H9 (cell line): ENCODE measurements around the gene TMEM125. TPM values are rescaled to one million over a fixed set of nuclear protein-coding genes. Genes with fewer than 3 reads are reported as not detected.

Experiments
- DNase-seq: peaks from one replicate; pipeline ENCODE4 v3.0.0-alpha.2; 2017
- H2AFZ ChIP-seq: one replicate; pipeline ENCODE4 v1.6.1; 2013; ENCODE audit warnings: mild to moderate bottlenecking, low read length, control low read depth, moderate library complexity
- H2AK5ac ChIP-seq: 2 replicates; pipeline ENCODE4 v1.6.1; 2013; ENCODE audit warnings: low read length, control low read depth, mixed read lengths; ENCODE audit not compliant: insufficient read length
- H2BK120ac ChIP-seq: one replicate; pipeline ENCODE4 v1.6.1; 2013; ENCODE audit warnings: low read depth, mild to moderate bottlenecking, low read length, control low read depth, inconsistent platforms; ENCODE audit not compliant: poor library complexity, severe bottlenecking
- H2BK12ac ChIP-seq: 2 replicates; pipeline ENCODE4 v1.6.1; 2013; ENCODE audit warnings: low read length, control low read depth, mixed read lengths, low read depth; ENCODE audit not compliant: insufficient read length
- H2BK15ac ChIP-seq: 2 replicates; pipeline ENCODE4 v1.6.1; 2013; ENCODE audit warnings: low read depth, low read length, control low read depth
- H2BK20ac ChIP-seq: one replicate; pipeline ENCODE4 v1.6.1; 2013; ENCODE audit warnings: low read depth, mild to moderate bottlenecking, low read length, control low read depth, inconsistent platforms; ENCODE audit not compliant: poor library complexity, severe bottlenecking
- H2BK5ac ChIP-seq: 2 replicates; pipeline ENCODE4 v1.6.1; 2013; ENCODE audit warnings: low read length, control low read depth, mixed read lengths; ENCODE audit not compliant: insufficient read length
- H3K14ac ChIP-seq: 2 replicates; pipeline ENCODE4 v1.6.1; 2013; ENCODE audit warnings: low read length, control low read depth; ENCODE audit not compliant: insufficient read depth
- H3K18ac ChIP-seq: 2 replicates; pipeline ENCODE4 v1.6.1; 2013; ENCODE audit warnings: low read depth, mild to moderate bottlenecking, mixed read lengths, low read length, control low read depth; ENCODE audit not compliant: insufficient read length
- H3K23ac ChIP-seq: 2 replicates; pipeline ENCODE4 v1.6.1; 2013; ENCODE audit warnings: low read length, control low read depth, mixed read lengths, low read depth; ENCODE audit not compliant: insufficient read length
- H3K23me2 ChIP-seq: 2 replicates; pipeline ENCODE4 v1.6.1; 2013; ENCODE audit warnings: low read depth, mild to moderate bottlenecking, mixed read lengths, low read length, control low read depth; ENCODE audit not compliant: insufficient read length, poor library complexity, severe bottlenecking
- H3K27ac ChIP-seq: 2 replicates; pipeline ENCODE4 v1.5.1; 2013; ENCODE audit warnings: low read length, control low read depth, mixed read lengths, low read depth; ENCODE audit not compliant: insufficient read length
- H3K27me3 ChIP-seq: 2 replicates; pipeline ENCODE4 v1.6.1; 2013; ENCODE audit warnings: low read length, control low read depth, inconsistent platforms; ENCODE audit not compliant: insufficient read depth
- H3K4ac ChIP-seq: 2 replicates; pipeline ENCODE4 v1.6.1; 2013; ENCODE audit warnings: low read depth, mild to moderate bottlenecking, control low read depth, inconsistent platforms, low read length, moderate library complexity
- H3K4me1 ChIP-seq: 2 replicates; pipeline ENCODE4 v1.6.1; 2013; ENCODE audit warnings: low read length, control low read depth, inconsistent platforms; ENCODE audit not compliant: insufficient read depth
- H3K4me2 ChIP-seq: 2 replicates; pipeline ENCODE4 v1.6.1; 2013; ENCODE audit warnings: low read length, control low read depth, mixed read lengths; ENCODE audit not compliant: insufficient read length, insufficient read depth
- H3K56ac ChIP-seq: 2 replicates; pipeline ENCODE4 v1.6.1; 2013; ENCODE audit warnings: low read depth, mild to moderate bottlenecking, mixed read lengths, low read length, control low read depth; ENCODE audit not compliant: insufficient read length
- H3K79me1 ChIP-seq: 2 replicates; pipeline ENCODE4 v1.6.1; 2013; ENCODE audit warnings: low read depth, mild to moderate bottlenecking, moderate library complexity, low read length, control low read depth, inconsistent platforms; ENCODE audit not compliant: insufficient read depth, poor library complexity, severe bottlenecking
- H3K79me2 ChIP-seq: 2 replicates; pipeline ENCODE4 v1.6.1; 2013; ENCODE audit warnings: low read length, control low read depth, inconsistent platforms; ENCODE audit not compliant: insufficient read depth
- H3K9ac ChIP-seq: 2 replicates; pipeline ENCODE4 v1.6.1; 2013; ENCODE audit warnings: low read length, control low read depth, mixed read lengths; ENCODE audit not compliant: insufficient read length; ENCODE audit errors: extremely low read depth
- H3K9me3 ChIP-seq: one replicate; pipeline ENCODE4 v1.6.1; 2013; ENCODE audit warnings: low read depth, low read length, inconsistent platforms; ENCODE audit not compliant: control insufficient read depth
- H3T11ph ChIP-seq: one replicate; pipeline ENCODE4 v1.6.1; 2013; ENCODE audit warnings: mild to moderate bottlenecking, low read length, control low read depth, inconsistent platforms
- H4K20me1 ChIP-seq: one replicate; pipeline ENCODE4 v1.6.1; 2013; ENCODE audit not compliant: control insufficient read depth, insufficient read length, insufficient read depth
- H4K5ac ChIP-seq: 2 replicates; pipeline ENCODE4 v1.6.1; 2013; ENCODE audit warnings: low read depth, mild to moderate bottlenecking, mixed read lengths, low read length, control low read depth; ENCODE audit not compliant: insufficient read length
- H4K8ac ChIP-seq: replicated peaks from 2 replicates; pipeline ENCODE4 v1.6.1; 2013; ENCODE audit warnings: low read length, control low read depth, mixed read lengths, low read depth; ENCODE audit not compliant: insufficient read length
- H4K91ac ChIP-seq: 2 replicates; pipeline ENCODE4 v1.6.1; 2013; ENCODE audit warnings: low read depth, mild to moderate bottlenecking, moderate library complexity, mixed read lengths, low read length, control low read depth; ENCODE audit not compliant: insufficient read length
- H3K27ac Mint-ChIP-seq, 3 experiments: 2 replicates in 2 of 3; 3 replicates in 1 of 3; pipeline ENCODE4 v1.8.0; 2020 to 2021; ENCODE audit warnings: mixed read lengths in 3 of 3, mild to moderate bottlenecking in 1 of 3, moderate library complexity in 1 of 3
- H3K27me3 Mint-ChIP-seq: 2 replicates; pipeline ENCODE4 v1.8.0; 2021; ENCODE audit warnings: low read depth, mild to moderate bottlenecking, moderate library complexity, mixed read lengths
- H3K36me3 Mint-ChIP-seq, 3 experiments: 2 replicates in 2 of 3; 3 replicates in 1 of 3; pipeline ENCODE4 v1.8.0; 2020 to 2021; ENCODE audit warnings: low read depth in 3 of 3, mixed read lengths in 3 of 3; ENCODE audit not compliant: insufficient read depth in 1 of 3
- H3K4me1 Mint-ChIP-seq, 2 experiments: 2 replicates each; pipeline ENCODE4 v1.8.0; 2020; ENCODE audit warnings: mixed read lengths in 2 of 2
- H3K4me3 Mint-ChIP-seq, 2 experiments: 2 replicates in 1 of 2; 3 replicates in 1 of 2; pipeline ENCODE4 v1.8.0; 2020 to 2021; ENCODE audit warnings: mild to moderate bottlenecking in 2 of 2, mixed read lengths in 2 of 2, moderate library complexity in 1 of 2
- H3K9me3 Mint-ChIP-seq, 2 experiments: 2 replicates in 1 of 2; 3 replicates in 1 of 2; pipeline ENCODE4 v1.8.0; 2020; ENCODE audit warnings: mild to moderate bottlenecking in 2 of 2, mixed read lengths in 2 of 2, moderate library complexity in 1 of 2
- WGBS: extraction: QIAGEN DNeasy Blood & Tissue Kit; methylation state at CpG from one replicate; pipeline ENCODE4 v1.1.7; 2013; ENCODE audit warnings: missing lambda C conversion rate, low lambda C conversion rate, mixed read lengths; ENCODE audit not compliant: insufficient read length; ENCODE audit errors: extremely low coverage; 5-methylcytosine and 5-hydroxymethylcytosine counted together
- total RNA-seq: library from RNA; stranded (reverse); gene quantifications from 2 replicates; pipeline ENCODE4 v1.2.1, GENCODE V29; 2021
- TF ChIP-seq, protein P1 (sequence below): fragments of 200-600 bp; sonication (generic); conservative IDR thresholded peaks from 3 replicates; pipeline ENCODE4 v1.8.0; 2021; ENCODE audit warnings: antibody characterized with exemption, mild to moderate bottlenecking

TMEM125 gene
- total RNA-seq, 1 experiment from 2014 or later, result 19.6 TPM

DNA sequence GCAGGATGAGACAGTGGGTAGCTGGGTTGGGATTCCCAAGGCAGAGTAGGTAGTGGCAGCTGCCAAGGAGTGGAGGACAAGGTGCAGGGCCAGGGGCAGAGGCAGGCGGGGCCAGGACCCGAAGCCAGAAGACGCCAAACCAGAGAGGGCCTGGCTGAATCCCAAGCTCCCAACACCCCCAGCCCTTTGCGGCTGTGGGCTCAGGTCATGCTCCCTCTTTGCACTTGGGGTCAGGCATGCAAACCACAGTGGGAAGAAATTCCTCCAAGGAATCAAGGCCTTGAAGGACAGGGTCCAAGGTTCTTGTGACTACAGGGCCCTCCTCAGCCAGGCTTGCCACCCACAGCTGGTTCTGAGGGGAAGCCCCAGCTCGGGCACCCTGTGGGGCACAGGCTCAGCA is 9.4 kb downstream of the TMEM125 start:
- Histone ChIP-seq H3K14ac (no peak overlapping the region), H4K5ac (no peak overlapping the region), H3T11ph (no peak overlapping the region), H2BK20ac (no peak overlapping the region), H3K79me1 (no peaks in the 10 kb centered on the region), H2BK12ac (no peak overlapping the region), H3K23me2 (no peaks in the 10 kb centered on the region), H3K23ac (no peak overlapping the region), H3K27ac (no peak overlapping the region), H4K20me1 (no peaks in the 10 kb centered on the region), H4K91ac (no peak overlapping the region), H3K4me1 (peaks cover 4% of the 10 kb centered on the region; the same call in 1 of the 2 replicates), H4K8ac (no peak overlapping the region), H3K4ac (no peak overlapping the region), H3K4me2 (no peak overlapping the region), H2BK5ac (no peak overlapping the region), H2AFZ (no peak overlapping the region), H3K79me2 (no peaks in the 10 kb centered on the region), H2AK5ac (no peak overlapping the region), H2BK15ac (no peak overlapping the region), H3K9ac (no peak overlapping the region), H2BK120ac (no peak overlapping the region), H3K27me3 (no peaks in the 10 kb centered on the region), H3K18ac (no peak overlapping the region), H3K56ac (no peak overlapping the region), H3K9me3 (no peaks in the 10 kb centered on the region)
- Mint-ChIP-seq H3K27me3 (peaks cover 3% of the 10 kb centered on the region), H3K4me1 (peaks cover 3 to 6% of the 10 kb centered on the region in 2 experiments), H3K36me3 (peaks cover 0 to 21% (median 4%) of the 10 kb centered on the region in 3 experiments; a peak in 5 of 7 replicates), H3K27ac (no peak overlapping the region), H3K9me3 (no peaks in the 10 kb centered on the region), H3K4me3 (no peak overlapping the region)
- TF ChIP-seq, protein P1, sequence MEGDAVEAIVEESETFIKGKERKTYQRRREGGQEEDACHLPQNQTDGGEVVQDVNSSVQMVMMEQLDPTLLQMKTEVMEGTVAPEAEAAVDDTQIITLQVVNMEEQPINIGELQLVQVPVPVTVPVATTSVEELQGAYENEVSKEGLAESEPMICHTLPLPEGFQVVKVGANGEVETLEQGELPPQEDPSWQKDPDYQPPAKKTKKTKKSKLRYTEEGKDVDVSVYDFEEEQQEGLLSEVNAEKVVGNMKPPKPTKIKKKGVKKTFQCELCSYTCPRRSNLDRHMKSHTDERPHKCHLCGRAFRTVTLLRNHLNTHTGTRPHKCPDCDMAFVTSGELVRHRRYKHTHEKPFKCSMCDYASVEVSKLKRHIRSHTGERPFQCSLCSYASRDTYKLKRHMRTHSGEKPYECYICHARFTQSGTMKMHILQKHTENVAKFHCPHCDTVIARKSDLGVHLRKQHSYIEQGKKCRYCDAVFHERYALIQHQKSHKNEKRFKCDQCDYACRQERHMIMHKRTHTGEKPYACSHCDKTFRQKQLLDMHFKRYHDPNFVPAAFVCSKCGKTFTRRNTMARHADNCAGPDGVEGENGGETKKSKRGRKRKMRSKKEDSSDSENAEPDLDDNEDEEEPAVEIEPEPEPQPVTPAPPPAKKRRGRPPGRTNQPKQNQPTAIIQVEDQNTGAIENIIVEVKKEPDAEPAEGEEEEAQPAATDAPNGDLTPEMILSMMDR, result no peak
- no CpG with 5 or more reads among the region's 5 CpGs for WGBS
- DNase-seq, result no peak
